Measurements from ENCODE around the gene PTPRK.

Gene PTPRK

GRCh38 chr6:128515550-128516513, 4.6 kb downstream of the PTPRK start:
- no peak for FAIRE-seq

GRCh38 chr6:128513878-128514277, 6.5 kb downstream of the PTPRK start:
- no peak for FAIRE-seq

- FAIRE-seq: peak; percentile 58
Measured at GRCh38 chr6:128512296-128512695, 8.1 kb downstream of the PTPRK start.

- no peak for FAIRE-seq
Measured at GRCh38 chr6:128511506-128511905, 8.9 kb downstream of the PTPRK start.

GRCh38 chr6:128509709-128510108, 10.7 kb downstream of the PTPRK start:
- no peak for FAIRE-seq

GRCh38 chr6:128508588-128509296, 11.7 kb downstream of the PTPRK start:
- no peak for FAIRE-seq

- no peak for FAIRE-seq
Measured at GRCh38 chr6:128507337-128508310, 12.8 kb downstream of the PTPRK start.

GRCh38 chr6:128505603-128506002, 14.8 kb downstream of the PTPRK start:
- no peak for FAIRE-seq

- FAIRE-seq: no peak
Measured at GRCh38 chr6:128504003-128504654, 16.3 kb downstream of the PTPRK start.

- FAIRE-seq: peak; percentile 62
Measured at GRCh38 chr6:128500749-128501600, 19.4 kb downstream of the PTPRK start.

- peak; percentile 82 for FAIRE-seq
Measured at GRCh38 chr6:128500014-128500413, 20.4 kb downstream of the PTPRK start.

GRCh38 chr6:128499079-128499731, 21.2 kb downstream of the PTPRK start:
- FAIRE-seq: no peak

- no peak for FAIRE-seq
Measured at GRCh38 chr6:128498234-128498633, 22.2 kb downstream of the PTPRK start.

- FAIRE-seq: no peak
Measured at GRCh38 chr6:128495536-128496333, 24.7 kb downstream of the PTPRK start.

GRCh38 chr6:128494440-128494839, 26.0 kb downstream of the PTPRK start:
- no peak for FAIRE-seq

GRCh38 chr6:128493877-128494276, 26.5 kb downstream of the PTPRK start:
- FAIRE-seq: peak; percentile 79

- no peak for FAIRE-seq
Measured at GRCh38 chr6:128492386-128492785, 28.0 kb downstream of the PTPRK start.

GRCh38 chr6:128491610-128492206, 28.7 kb downstream of the PTPRK start:
- peak; percentile 17 for FAIRE-seq

GRCh38 chr6:128491100-128491581, 29.3 kb downstream of the PTPRK start:
- FAIRE-seq: peak; percentile 90

Measured in islet of Langerhans (tissue), 1 donor.